Stomach (tissue), 4 donors: ENCODE data around the gene OLFML1.

ENCODE experiments used
- CTCF ChIP-seq, 7 experiments: fragments of 450-650 bp in 4 of 7; fragments of 200-600 bp in 3 of 7; sonication (generic) in 3 of 7; IDR thresholded peaks; one replicate each; pipeline ENCODE4 v1.5.1; 2016 to 2019; ENCODE audit warnings: antibody characterized with exemption in 7 of 7, control low read depth in 2 of 7, mild to moderate bottlenecking in 1 of 7
- POLR2A ChIP-seq, 4 donors: fragments of 450-650 bp; IDR thresholded peaks; one replicate each; pipeline ENCODE4 v1.6.1; 2016; ENCODE audit warnings: antibody characterized with exemption in 4 of 4, control low read depth in 2 of 4, mild to moderate bottlenecking in 1 of 4, moderate library complexity in 1 of 4
- POLR2AphosphoS5 ChIP-seq, 3 donors: sonication (generic); formaldehyde crosslinking; IDR thresholded peaks; one replicate each; pipeline ENCODE4 v1.6.1; 2016; ENCODE audit warnings: antibody characterized with exemption in 3 of 3

GRCh38 chr11:7487360-7487759 lies 2.1 kb downstream of the OLFML1 start:
- TF ChIP-seq POLR2AphosphoS5 (IDR thresholded peaks at IDR 0.05) (no peak), CTCF (IDR thresholded peaks at IDR 0.05) (no peak), POLR2A (IDR thresholded peaks at IDR 0.05) (no peak)
